Measurements from ENCODE around the gene QRICH1.

The QRICH1 gene

GRCh38 chr3:49032646-49033304, 61.1 kb downstream of the QRICH1 start:
- no peak for DNase-seq (ENCODE audit: low spot score)

DNA sequence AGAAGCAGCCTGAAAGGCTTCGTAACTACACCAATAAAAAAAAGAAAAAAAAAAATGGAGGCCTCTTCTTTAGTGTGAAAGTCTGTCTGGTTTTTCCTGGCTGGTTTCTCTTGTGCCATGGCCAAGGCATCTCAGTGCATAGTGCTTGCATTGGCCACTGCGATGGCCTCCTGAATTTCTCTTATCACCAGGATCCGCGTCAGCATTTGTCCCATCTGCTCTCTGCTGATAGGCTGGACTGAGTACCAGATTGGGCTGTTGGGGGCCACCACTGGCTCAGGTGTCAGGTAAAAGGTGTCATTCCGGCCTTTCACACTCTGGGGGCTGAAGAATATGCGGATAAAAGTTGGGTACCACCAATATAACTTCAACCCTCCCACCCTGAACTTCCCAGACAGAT, 63.5 kb downstream of the QRICH1 start:
- DNase-seq (ENCODE audit: low spot score), result no peak

DNA sequence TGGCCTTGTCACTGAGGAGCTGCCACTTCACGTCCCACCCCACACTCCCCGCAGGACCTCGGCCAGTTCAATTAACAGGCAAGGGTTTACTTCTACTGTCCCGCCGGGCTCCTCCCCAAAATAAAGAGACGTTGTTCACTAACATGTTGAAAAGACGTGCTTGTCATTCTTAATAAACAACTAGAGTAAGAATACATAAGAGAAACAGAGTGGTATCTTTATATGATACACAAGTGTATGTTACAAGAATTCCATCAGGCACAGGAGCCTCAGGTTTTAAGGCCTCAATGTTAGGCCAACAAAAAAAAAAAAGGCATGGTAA, 64.3 kb downstream of the QRICH1 start:
- DNase-seq (ENCODE audit: low spot score), result no peak

- DNase-seq (ENCODE audit: low spot score), result peak; percentile 93
Measured at GRCh38 chr3:49028673-49029562, 65.0 kb downstream of the QRICH1 start, which contains the start of gene IMPDH2. Gene IMPDH2 (minus strand): TSS chr3:49029398. CDS start chr3:49029350, 48 bp downstream.

- DNase-seq (ENCODE audit: low spot score), result no peak
Measured at GRCh38 chr3:49028298-49028672, 65.6 kb downstream of the QRICH1 start.

- DNase-seq (ENCODE audit: low spot score), result no peak
Measured at GRCh38 chr3:49027634-49028033, 66.2 kb downstream of the QRICH1 start.

- no peak for DNase-seq (ENCODE audit: low spot score)
Measured at GRCh38 chr3:49026536-49026935, 67.3 kb downstream of the QRICH1 start.

- no peak for DNase-seq (ENCODE audit: low spot score)
Measured at GRCh38 chr3:49025793-49026520, 67.9 kb downstream of the QRICH1 start.

DNA sequence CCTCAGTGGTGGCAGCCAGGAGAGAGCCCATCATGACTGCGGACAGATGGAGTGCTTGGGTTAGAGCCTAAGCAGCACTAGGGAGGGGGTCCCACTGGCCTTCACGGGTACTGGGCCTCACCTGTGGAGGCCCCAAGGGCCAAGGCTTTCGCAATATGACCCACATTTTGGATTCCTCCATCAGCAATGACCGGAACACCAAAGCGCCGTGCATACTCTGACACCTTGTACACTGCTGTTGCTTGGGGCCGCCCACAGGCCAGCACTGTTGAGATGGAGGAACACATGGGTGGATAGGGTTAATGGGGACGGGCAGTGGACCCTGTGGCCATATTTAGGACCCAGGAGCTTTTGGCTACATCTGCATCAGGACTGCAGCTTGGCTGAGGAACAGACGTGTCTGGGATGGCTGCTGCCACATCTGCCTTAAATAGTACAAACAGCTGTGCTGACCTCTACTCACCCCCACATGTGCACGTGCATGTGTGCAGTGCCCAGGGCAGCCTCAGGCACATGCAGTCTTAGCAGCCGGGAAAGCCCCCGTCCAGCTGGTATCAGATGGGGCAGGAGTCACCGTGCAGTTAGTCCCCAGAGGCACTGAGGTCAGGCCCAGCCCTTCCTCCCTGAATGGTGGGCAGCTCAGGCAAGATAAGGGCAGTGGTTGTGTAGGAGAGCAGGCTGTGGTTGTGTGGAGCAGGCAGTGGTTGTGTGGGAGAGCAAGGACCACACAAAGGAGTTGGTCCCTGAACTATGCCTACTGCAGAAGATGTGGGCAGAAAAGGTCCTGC, 68.7 kb downstream of the QRICH1 start:
- no peak for DNase-seq (ENCODE audit: low spot score)

DNA sequence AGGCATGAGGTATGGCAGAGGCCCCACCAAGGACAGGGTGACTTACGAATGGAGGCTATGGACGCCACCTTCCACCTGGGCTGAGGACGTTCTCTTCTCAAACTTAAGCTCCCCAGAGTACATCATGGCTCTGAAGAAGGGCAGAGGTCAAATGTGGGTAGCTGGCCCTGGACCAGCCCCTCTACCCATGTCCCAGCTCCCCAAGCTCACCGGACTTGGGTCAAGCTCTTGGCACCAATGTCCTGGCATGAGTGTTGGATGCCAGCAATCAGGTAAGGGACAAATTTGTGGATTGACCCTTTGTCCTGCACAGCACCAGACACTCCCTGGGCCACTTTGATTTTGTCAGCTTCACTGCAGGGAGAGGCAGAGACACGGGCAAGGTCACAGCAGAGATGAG, 69.4 kb downstream of the QRICH1 start:
- no peak for DNase-seq (ENCODE audit: low spot score)

DNA sequence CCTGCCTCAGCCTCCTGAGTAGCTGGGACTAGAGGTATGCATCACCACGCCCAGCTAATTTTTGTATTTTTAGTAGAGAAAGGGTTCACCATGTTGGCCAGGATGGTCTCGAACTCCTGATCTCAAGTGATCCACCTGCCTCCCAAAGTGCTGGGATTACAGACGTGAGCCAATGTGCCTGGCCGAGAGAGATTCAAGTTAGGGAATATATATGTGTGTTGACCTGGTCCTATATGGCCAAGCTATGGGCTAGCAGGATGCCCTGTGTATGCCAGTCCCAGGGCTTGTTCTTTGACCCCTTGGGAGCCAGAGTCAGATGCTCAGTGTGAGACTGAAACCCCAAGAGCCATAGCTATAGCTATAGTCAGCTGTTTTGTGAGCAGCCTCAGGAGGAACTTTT, 70.1 kb downstream of the QRICH1 start:
- DNase-seq (ENCODE audit: low spot score), result no peak

DNA sequence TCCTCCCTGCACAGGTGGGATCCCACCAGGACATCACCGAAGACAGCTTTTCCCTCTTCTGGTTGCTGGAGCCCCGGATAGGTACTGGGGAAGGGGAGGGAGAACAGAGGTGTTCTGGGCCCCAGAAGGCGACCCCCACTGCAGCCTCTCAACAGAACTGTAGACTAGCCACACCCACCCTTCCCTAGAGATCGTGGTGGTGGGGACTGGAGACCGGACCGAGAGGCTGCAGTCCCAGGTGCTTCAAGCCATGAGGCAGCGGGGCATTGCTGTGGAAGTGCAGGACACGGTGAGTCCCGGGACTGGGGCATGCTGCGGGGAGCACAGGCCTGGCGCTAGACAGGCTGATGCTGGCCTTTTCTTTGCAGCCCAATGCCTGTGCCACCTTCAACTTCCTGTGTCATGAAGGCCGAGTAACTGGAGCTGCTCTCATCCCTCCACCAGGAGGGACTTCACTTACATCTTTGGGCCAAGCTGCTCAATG, 71.1 kb downstream of the QRICH1 start:
- DNase-seq (ENCODE audit: low spot score), result no peak

DNA sequence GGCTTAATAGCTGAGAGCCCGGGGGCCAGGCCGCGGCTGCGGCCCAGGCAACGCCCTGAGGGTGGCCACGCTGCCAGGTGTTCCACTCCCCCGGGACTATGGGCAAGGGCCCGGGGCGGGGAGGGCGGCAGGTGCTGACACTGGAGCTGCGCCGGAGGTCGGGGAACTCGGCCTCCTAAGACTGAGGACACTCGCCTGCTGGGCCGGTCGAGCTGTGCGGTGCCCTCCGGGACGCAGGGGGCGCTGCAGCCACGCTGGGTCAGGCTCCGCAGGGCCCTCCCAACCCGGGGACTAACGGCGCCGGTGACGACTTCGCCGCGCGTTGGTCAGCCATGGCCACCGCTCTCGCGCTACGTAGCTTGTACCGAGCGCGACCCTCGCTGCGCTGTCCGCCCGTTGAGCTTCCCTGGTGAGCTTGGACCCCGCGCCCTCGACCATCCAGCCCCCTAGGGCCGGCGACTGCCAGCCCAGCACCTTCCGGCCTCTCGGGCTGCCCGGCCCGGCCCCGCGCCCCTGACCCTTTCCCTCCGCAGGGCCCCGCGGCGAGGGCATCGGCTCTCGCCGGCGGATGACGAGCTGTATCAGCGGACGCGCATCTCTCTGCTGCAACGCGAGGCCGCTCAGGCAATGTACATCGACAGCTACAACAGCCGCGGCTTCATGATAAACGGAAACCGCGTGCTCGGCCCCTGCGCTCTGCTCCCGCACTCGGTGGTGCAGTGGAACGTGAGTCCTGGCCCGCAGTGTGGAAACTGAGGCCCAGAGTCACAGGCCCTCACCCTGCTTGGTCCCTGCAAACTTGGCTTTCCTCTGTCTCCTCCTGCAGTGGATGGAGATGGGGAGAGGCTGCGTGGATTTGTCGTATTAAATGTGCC, 71.8 kb downstream of the QRICH1 start, which contains the start of gene NDUFAF3:
Gene NDUFAF3 (plus strand): TSS at position 309 of the 875 bp plus-strand sequence. CDS start 24 bp downstream, at position 333.
- peak; percentile 90 for DNase-seq (ENCODE audit: low spot score)

- DNase-seq (ENCODE audit: low spot score), result peak; percentile 97
Measured at GRCh38 chr3:49021213-49021812, 72.6 kb downstream of the QRICH1 start.

GRCh38 chr3:49020330-49021212, 73.3 kb downstream of the QRICH1 start:
- DNase-seq (ENCODE audit: low spot score), result no peak

- no peak for DNase-seq (ENCODE audit: low spot score)
Measured at GRCh38 chr3:49019941-49020329, 73.9 kb downstream of the QRICH1 start.

- DNase-seq (ENCODE audit: low spot score), result no peak
Measured at GRCh38 chr3:49018707-49019006, 75.2 kb downstream of the QRICH1 start.

- DNase-seq (ENCODE audit: low spot score), result peak; percentile 88
Measured at GRCh38 chr3:49017971-49018706, 75.7 kb downstream of the QRICH1 start, which contains the start of gene DALRD3. Gene DALRD3 (minus strand): TSS chr3:49018580. CDS start chr3:49018564, 16 bp downstream.

Measured in cerebellar cortex (tissue), 1 donor.